CD8-positive, alpha-beta memory T cell (primary cell): ENCODE results near the gene SORCS3. TPM values are rescaled to one million over a fixed set of nuclear protein-coding genes. Genes with fewer than 3 reads are reported as not detected.

Experiments used
- CTCF ChIA-PET: fragments of 350-600 bp; sonication (Branson Sonifier 250); formaldehyde crosslinking; loops from one replicate; lab custom pipeline; 2021; ENCODE audit warnings: antibody characterized with exemption; lab: Charles Lee
- POLR2A ChIA-PET: fragments of 350-600 bp; sonication (Branson Sonifier 250); formaldehyde crosslinking; loops from one replicate; lab custom pipeline; 2021; ENCODE audit warnings: antibody characterized with exemption; lab: Charles Lee
- DNase-seq, 5 donors: peaks; one replicate each; pipeline versions ENCODE4 v3.0.0 to v3.0.0-alpha.2; 2020 to 2022; ENCODE audit warnings: mixed read lengths in 1 of 5
- H3K27ac ChIP-seq: one replicate; pipeline ENCODE4 v1.7.0; 2013; ENCODE audit warnings: low read depth, mild to moderate bottlenecking, low read length, moderate library complexity
- H3K27me3 ChIP-seq: 2 replicates; pipeline ENCODE4 v1.7.0; 2013; ENCODE audit warnings: low read length, mild to moderate bottlenecking; ENCODE audit not compliant: insufficient read depth, poor library complexity, severe bottlenecking
- H3K36me3 ChIP-seq: 2 replicates; pipeline ENCODE4 v1.7.0; 2013; ENCODE audit warnings: mild to moderate bottlenecking, low read length, moderate library complexity; ENCODE audit not compliant: insufficient read depth
- H3K4me1 ChIP-seq: 2 replicates; pipeline ENCODE4 v1.7.0; 2013; ENCODE audit warnings: mild to moderate bottlenecking, low read length, moderate library complexity; ENCODE audit not compliant: insufficient read depth
- H3K4me3 ChIP-seq: 2 replicates; pipeline ENCODE4 v1.7.0; 2013; ENCODE audit warnings: mild to moderate bottlenecking, low read length
- H3K9me3 ChIP-seq: 2 replicates; pipeline ENCODE4 v1.7.0; 2013; ENCODE audit warnings: mild to moderate bottlenecking, low read length
- H3K27ac Mint-ChIP-seq, 8 donors: one replicate each; pipeline ENCODE4 v1.8.0; 2020 to 2021; ENCODE audit warnings: mixed read lengths in 8 of 8, mild to moderate bottlenecking in 6 of 8, inconsistent platforms in 3 of 8, moderate library complexity in 3 of 8
- H3K27me3 Mint-ChIP-seq, 2 donors: one replicate each; pipeline ENCODE4 v1.8.0; 2020 to 2021; ENCODE audit warnings: mixed read lengths in 2 of 2, mild to moderate bottlenecking in 1 of 2, moderate library complexity in 1 of 2
- H3K36me3 Mint-ChIP-seq, 3 donors: one replicate each; pipeline ENCODE4 v1.8.0; 2020 to 2021; ENCODE audit warnings: mixed read lengths in 3 of 3, inconsistent platforms in 1 of 3, mild to moderate bottlenecking in 1 of 3
- H3K4me1 Mint-ChIP-seq, 3 donors: one replicate each; pipeline ENCODE4 v1.8.0; 2020 to 2021; ENCODE audit warnings: mixed read lengths in 3 of 3, inconsistent platforms in 1 of 3, mild to moderate bottlenecking in 1 of 3
- H3K4me3 Mint-ChIP-seq, 7 donors: one replicate each; pipeline ENCODE4 v1.8.0; 2020 to 2021; ENCODE audit warnings: mixed read lengths in 7 of 7, mild to moderate bottlenecking in 6 of 7, moderate library complexity in 4 of 7, inconsistent platforms in 2 of 7
- H3K9me3 Mint-ChIP-seq, 5 donors: one replicate each; pipeline ENCODE4 v1.8.0; 2020 to 2022; ENCODE audit warnings: mixed read lengths in 5 of 5, mild to moderate bottlenecking in 3 of 5, moderate library complexity in 2 of 5, inconsistent platforms in 1 of 5
- polyA plus RNA-seq: library from polyadenylated mRNA; unstranded; fragments of 300-500 nt; fragmentation: Illumina TruSeq; gene quantifications from one replicate; pipeline ENCODE4 v1.2.3, GENCODE V29; 2021
- total RNA-seq, 2 experiments: library from RNA; stranded (reverse); gene quantifications; one replicate each; pipeline ENCODE4 v1.2.3, GENCODE V29; 2021

Gene SORCS3
- total and polyA plus RNA-seq, 3 experiments from 2014 or later = not detected

DNA sequence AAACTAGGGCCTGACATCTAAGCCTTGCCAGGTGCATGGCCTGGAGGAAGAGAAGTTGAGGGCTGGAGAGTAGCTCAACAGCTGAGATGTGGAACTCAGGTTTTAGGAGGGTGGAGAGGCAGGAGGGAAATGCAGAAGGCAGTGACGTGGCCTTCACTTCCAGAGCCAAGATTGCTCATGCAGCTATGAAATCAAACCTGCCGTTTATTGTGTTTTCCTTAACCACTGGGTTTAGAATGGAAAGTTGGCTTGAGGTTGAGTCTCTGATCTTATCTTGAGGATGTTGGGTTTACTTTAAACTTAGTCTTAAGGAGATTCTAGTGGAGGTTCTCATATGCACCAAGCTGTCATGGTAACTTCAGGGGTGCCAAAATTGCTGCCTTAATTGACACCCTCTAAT lies 178.6 kb downstream of the SORCS3 start:
- H3K27me3 Mint-ChIP-seq = peaks cover 2 to 4% of the 10 kb centered on the region in 2 donors
- H3K4me1 Mint-ChIP-seq = no peaks in the 10 kb centered on the region
- H3K4me3 ChIP-seq = no peak overlapping the region
- H3K9me3 ChIP-seq = no peaks in the 10 kb centered on the region
- ChIA-PET CTCF (no interaction called here), POLR2A (no interaction called here)
- no peak overlapping the region for H3K4me3 Mint-ChIP-seq
- no peak overlapping the region for H3K27ac Mint-ChIP-seq
- H3K27ac ChIP-seq = no peak overlapping the region
- DNase-seq = no peak
- H3K9me3 Mint-ChIP-seq = peaks cover 0 to 8% (median 5%) of the 10 kb centered on the region in 5 donors
- no peaks in the 10 kb centered on the region for H3K27me3 ChIP-seq
- H3K36me3 ChIP-seq = no peaks in the 10 kb centered on the region
- H3K36me3 Mint-ChIP-seq = no peaks in the 10 kb centered on the region
- H3K4me1 ChIP-seq = no peaks in the 10 kb centered on the region

DNA sequence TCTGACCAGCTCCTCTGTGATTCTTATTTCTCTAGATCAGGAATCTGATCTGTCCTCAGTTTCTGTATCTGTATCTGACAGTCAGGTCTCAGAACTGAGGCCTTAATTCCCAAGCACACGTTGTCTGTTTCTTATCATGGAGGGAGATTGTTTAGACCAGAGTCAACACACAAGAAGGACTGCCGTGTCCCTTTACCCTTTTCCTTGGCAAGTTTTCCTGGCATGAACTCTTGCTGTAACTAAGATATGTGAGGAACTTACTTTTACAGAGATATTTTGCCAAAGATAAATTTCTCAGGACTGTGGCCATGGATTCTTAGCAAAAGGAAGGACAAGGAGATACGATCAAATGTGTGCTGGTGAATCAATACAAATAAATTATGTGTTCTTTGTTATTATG lies 181.0 kb downstream of the SORCS3 start:
- H3K27me3 ChIP-seq = no peaks in the 10 kb centered on the region
- H3K36me3 ChIP-seq = no peaks in the 10 kb centered on the region
- H3K4me3 ChIP-seq = no peak overlapping the region
- H3K27ac ChIP-seq = no peak overlapping the region
- ChIA-PET CTCF (no interaction called here), POLR2A (no interaction called here)
- H3K4me3 Mint-ChIP-seq = no peak overlapping the region
- H3K4me1 ChIP-seq = no peaks in the 10 kb centered on the region
- no peaks in the 10 kb centered on the region for H3K4me1 Mint-ChIP-seq
- peaks cover 2 to 8% (median 6%) of the 10 kb centered on the region in 5 donors for H3K9me3 Mint-ChIP-seq
- H3K27ac Mint-ChIP-seq = no peak overlapping the region
- DNase-seq = no peak
- H3K36me3 Mint-ChIP-seq = no peaks in the 10 kb centered on the region
- H3K27me3 Mint-ChIP-seq = peaks cover 2 to 4% of the 10 kb centered on the region in 2 donors
- H3K9me3 ChIP-seq = no peaks in the 10 kb centered on the region

DNA sequence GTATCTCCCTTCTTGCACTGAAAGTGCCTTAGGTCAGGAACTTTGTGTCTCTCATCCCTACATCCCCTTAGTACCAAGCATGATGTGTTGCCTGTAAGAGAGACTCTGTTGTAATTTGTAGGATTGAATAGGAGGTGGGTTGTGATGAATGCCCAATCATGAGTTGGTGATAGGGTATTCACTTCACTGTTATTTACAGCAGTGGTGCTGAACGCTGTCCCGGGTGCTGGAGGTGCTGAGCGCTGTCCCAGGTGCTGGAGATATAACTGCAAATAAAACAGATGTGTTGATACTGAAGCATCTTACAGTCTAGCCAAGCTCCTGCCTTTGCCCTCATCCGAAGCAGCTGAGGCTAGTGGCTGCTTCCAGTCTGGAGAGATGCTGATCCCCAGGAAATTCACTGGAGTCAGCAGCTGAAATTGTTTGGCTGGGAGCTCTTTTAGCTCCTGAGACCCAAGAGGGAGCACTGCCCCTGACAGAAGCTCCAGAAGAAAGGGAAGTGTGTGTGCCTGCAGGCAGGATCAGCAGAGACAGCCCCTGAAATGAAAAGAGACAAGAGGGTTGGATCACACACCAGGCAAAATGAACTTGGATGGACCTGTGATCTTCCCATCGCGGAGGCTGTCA lies 183.4 kb downstream of the SORCS3 start:
- H3K36me3 Mint-ChIP-seq = no peaks in the 10 kb centered on the region
- H3K4me1 Mint-ChIP-seq = no peaks in the 10 kb centered on the region
- POLR2A ChIA-PET = no interaction called here
- peak in 1 of 5 donors; percentile 1 for DNase-seq
- H3K4me3 Mint-ChIP-seq = no peak overlapping the region
- Histone ChIP-seq H3K4me3 (no peak overlapping the region), H3K27me3 (no peaks in the 10 kb centered on the region), H3K9me3 (no peaks in the 10 kb centered on the region), H3K27ac (no peak overlapping the region), H3K36me3 (no peaks in the 10 kb centered on the region), H3K4me1 (no peaks in the 10 kb centered on the region)
- H3K27me3 Mint-ChIP-seq = peaks cover 0 to 2% of the 10 kb centered on the region in 2 donors
- H3K27ac Mint-ChIP-seq = no peak overlapping the region
- H3K9me3 Mint-ChIP-seq = peaks cover 5 to 6% (median 5%) of the 10 kb centered on the region in 5 donors
- CTCF ChIA-PET = no interaction called here

DNA sequence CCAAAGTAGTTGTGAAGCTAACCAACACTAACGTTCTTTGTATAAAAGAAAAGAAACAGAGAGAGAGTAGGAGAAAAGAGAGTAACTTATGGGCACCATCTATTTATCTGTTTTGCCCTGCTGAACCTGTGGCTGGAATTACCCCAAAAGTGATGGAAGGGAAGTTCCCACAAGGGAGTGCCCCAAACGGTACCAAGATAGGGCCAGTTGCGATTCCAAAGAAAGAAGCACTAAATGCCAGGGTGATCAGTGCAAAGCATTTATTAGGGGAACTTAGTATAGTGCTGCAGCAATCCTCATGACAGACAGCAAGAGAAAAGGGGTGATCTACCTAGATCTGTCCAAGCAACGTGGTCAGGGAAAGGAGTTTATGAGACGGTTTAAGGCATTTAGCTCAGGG lies 190.2 kb downstream of the SORCS3 start:
- Histone ChIP-seq H3K9me3 (no peaks in the 10 kb centered on the region), H3K36me3 (no peaks in the 10 kb centered on the region), H3K27ac (no peak overlapping the region), H3K4me1 (no peaks in the 10 kb centered on the region), H3K4me3 (no peak overlapping the region), H3K27me3 (no peaks in the 10 kb centered on the region)
- Mint-ChIP-seq H3K4me3 (no peak overlapping the region), H3K9me3 (peaks cover 0 to 4% (median 2%) of the 10 kb centered on the region in 5 donors), H3K36me3 (no peaks in the 10 kb centered on the region), H3K4me1 (no peaks in the 10 kb centered on the region), H3K27ac (no peak overlapping the region), H3K27me3 (peaks cover 0 to 2% of the 10 kb centered on the region in 2 donors)
- ChIA-PET CTCF (no interaction called here), POLR2A (no interaction called here)
- no peak for DNase-seq

DNA sequence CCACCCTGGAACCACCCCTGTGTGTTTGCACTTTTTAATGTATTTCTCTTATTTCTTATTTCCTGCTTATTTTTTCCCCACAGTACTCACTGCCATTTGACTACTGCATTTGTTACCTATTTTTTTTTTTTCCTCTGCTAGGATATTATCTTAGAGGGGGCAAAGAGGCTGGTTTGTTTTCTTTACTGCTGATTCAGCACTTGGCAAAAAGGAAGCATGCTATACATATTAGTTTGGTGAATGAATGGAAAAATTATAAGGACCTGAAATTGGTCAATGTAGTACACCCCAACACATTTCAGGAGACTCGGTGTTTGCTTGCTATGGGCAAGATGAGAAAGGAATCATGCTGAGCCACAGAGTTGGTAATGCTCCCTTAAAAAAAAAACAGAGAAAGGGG lies 193.5 kb downstream of the SORCS3 start:
- POLR2A ChIA-PET = no interaction called here
- peaks cover 0 to 2% of the 10 kb centered on the region in 2 donors for H3K27me3 Mint-ChIP-seq
- no peak for DNase-seq

GRCh38 chr10:104835422-104835821 lies 194.3 kb downstream of the SORCS3 start:
- Mint-ChIP-seq H3K4me3 (no peak overlapping the region), H3K36me3 (no peaks in the 10 kb centered on the region), H3K27ac (no peak overlapping the region), H3K4me1 (no peaks in the 10 kb centered on the region), H3K9me3 (no peaks in the 10 kb centered on the region), H3K27me3 (peaks cover 0 to 2% of the 10 kb centered on the region in 2 donors)
- Histone ChIP-seq H3K9me3 (no peaks in the 10 kb centered on the region), H3K4me3 (no peak overlapping the region), H3K36me3 (no peaks in the 10 kb centered on the region), H3K4me1 (no peaks in the 10 kb centered on the region), H3K27me3 (no peaks in the 10 kb centered on the region), H3K27ac (no peak overlapping the region)
- POLR2A ChIA-PET = no interaction called here
- no peak for DNase-seq
- CTCF ChIA-PET = no interaction called here

More for the DNA sequence above, 193.5 kb downstream of the SORCS3 start:
- Histone ChIP-seq H3K4me1 (no peaks in the 10 kb centered on the region), H3K27ac (no peak overlapping the region), H3K36me3 (no peaks in the 10 kb centered on the region), H3K9me3 (no peaks in the 10 kb centered on the region), H3K4me3 (no peak overlapping the region), H3K27me3 (no peaks in the 10 kb centered on the region)
- Mint-ChIP-seq H3K9me3 (no peaks in the 10 kb centered on the region), H3K36me3 (no peaks in the 10 kb centered on the region), H3K27ac (no peak overlapping the region), H3K4me3 (no peak overlapping the region), H3K4me1 (no peaks in the 10 kb centered on the region)
- CTCF ChIA-PET = no interaction called here

DNA sequence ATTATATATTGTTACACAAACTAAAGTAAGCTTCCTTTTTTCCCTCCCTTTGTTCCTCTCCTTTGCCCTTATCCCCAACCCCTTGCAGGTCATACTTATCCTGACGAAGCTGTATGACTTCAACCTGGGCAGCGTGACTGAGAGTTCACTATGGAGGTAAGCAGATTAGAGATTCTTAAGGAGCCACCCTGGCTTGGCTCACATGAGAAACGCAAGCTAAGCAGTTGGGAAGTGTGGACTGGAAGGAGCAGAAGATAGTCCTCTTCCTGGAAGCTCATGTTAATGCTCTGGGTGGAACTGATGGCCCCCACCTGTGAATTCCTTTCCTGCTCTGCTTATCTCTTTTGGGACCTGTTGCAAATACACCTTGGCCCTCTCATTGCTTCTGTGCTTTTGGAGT lies 201.6 kb downstream of the SORCS3 start:
- Histone ChIP-seq H3K4me3 (no peak overlapping the region), H3K27ac (no peak overlapping the region), H3K9me3 (no peaks in the 10 kb centered on the region), H3K36me3 (no peaks in the 10 kb centered on the region), H3K4me1 (no peaks in the 10 kb centered on the region), H3K27me3 (no peaks in the 10 kb centered on the region)
- H3K36me3 Mint-ChIP-seq = no peaks in the 10 kb centered on the region
- no peak overlapping the region for H3K27ac Mint-ChIP-seq
- ChIA-PET CTCF (no interaction called here), POLR2A (no interaction called here)
- H3K9me3 Mint-ChIP-seq = peaks cover 0 to 1% (median 0%) of the 10 kb centered on the region in 5 donors
- H3K27me3 Mint-ChIP-seq = no peaks in the 10 kb centered on the region
- DNase-seq = no peak
- no peak overlapping the region for H3K4me3 Mint-ChIP-seq
- H3K4me1 Mint-ChIP-seq = no peaks in the 10 kb centered on the region

DNA sequence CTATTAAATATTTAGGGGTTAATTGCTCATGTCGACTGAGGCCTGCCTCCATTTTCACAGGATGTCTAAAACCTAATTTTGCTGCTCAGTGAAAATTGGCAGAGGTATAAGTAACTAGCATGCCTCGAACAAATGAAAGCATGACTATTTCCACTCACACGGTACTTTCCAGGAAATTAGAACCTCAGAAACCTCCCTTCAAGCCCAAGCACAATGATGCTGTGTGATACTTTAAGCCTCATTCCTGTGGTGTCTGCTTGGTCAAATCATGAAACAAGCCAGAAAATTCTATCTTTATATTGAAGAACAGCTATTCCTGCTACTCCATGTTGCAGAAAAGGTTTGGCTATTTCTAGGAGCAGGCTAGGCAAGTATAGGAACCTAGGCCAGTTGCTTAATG lies 203.0 kb downstream of the SORCS3 start:
- ChIA-PET CTCF (no interaction called here), POLR2A (no interaction called here)
- no peak overlapping the region for H3K27ac Mint-ChIP-seq
- Histone ChIP-seq H3K9me3 (no peaks in the 10 kb centered on the region), H3K27ac (no peak overlapping the region), H3K36me3 (no peaks in the 10 kb centered on the region), H3K27me3 (no peaks in the 10 kb centered on the region), H3K4me1 (no peaks in the 10 kb centered on the region), H3K4me3 (no peak overlapping the region)
- H3K4me1 Mint-ChIP-seq = no peaks in the 10 kb centered on the region
- DNase-seq = no peak
- no peaks in the 10 kb centered on the region for H3K36me3 Mint-ChIP-seq
- H3K9me3 Mint-ChIP-seq = peaks cover 0 to 1% (median 0%) of the 10 kb centered on the region in 5 donors
- H3K4me3 Mint-ChIP-seq = no peak overlapping the region
- H3K27me3 Mint-ChIP-seq = no peaks in the 10 kb centered on the region
